Neuronal stem cell (in vitro differentiated cells): ENCODE results near the gene MAGEB3. TPM values are rescaled to one million over a fixed set of nuclear protein-coding genes. Genes with fewer than 3 reads are reported as not detected.

Source experiments
- DNase-seq: peaks from one replicate; pipeline ENCODE4 v3.0.0-alpha.2; 2013; ENCODE audit warnings: low spot score
- H2AFZ ChIP-seq: one replicate; pipeline ENCODE4 v1.6.1; 2013; ENCODE audit warnings: mild to moderate bottlenecking, low read length, inconsistent platforms
- H2AK5ac ChIP-seq: 2 replicates; pipeline ENCODE4 v1.6.1; 2013; ENCODE audit warnings: low read depth, mild to moderate bottlenecking, inconsistent platforms, low read length, moderate library complexity, mixed read lengths
- H2BK120ac ChIP-seq: 2 replicates; pipeline ENCODE4 v1.6.1; 2013; ENCODE audit warnings: low read depth, mild to moderate bottlenecking, inconsistent platforms, low read length, moderate library complexity, mixed read lengths
- H2BK12ac ChIP-seq: one replicate; pipeline ENCODE4 v1.6.1; 2013; ENCODE audit warnings: low read length, inconsistent platforms
- H2BK15ac ChIP-seq: 2 replicates; pipeline ENCODE4 v1.6.1; 2013; ENCODE audit warnings: mild to moderate bottlenecking, low read length, inconsistent platforms, mixed read lengths
- H2BK5ac ChIP-seq: one replicate; pipeline ENCODE4 v1.6.1; 2013; ENCODE audit warnings: inconsistent platforms, mild to moderate bottlenecking, low read length, moderate library complexity
- H3K14ac ChIP-seq: one replicate; pipeline ENCODE4 v1.6.1; 2013; ENCODE audit warnings: low read length, inconsistent platforms
- H3K18ac ChIP-seq: 2 replicates; pipeline ENCODE4 v1.6.1; 2013; ENCODE audit warnings: low read length, inconsistent platforms
- H3K23ac ChIP-seq: 2 replicates; pipeline ENCODE4 v1.6.1; 2013; ENCODE audit warnings: low read depth, mild to moderate bottlenecking, mixed read lengths, low read length, inconsistent platforms; ENCODE audit not compliant: poor library complexity
- H3K27ac ChIP-seq: replicated peaks from 3 replicates; pipeline ENCODE4 v1.5.1; 2013; ENCODE audit warnings: low read length, inconsistent platforms
- H3K27me3 ChIP-seq, 3 experiments: 2 replicates each; pipeline ENCODE4 v1.6.1; 2013; ENCODE audit warnings: low read length in 3 of 3, mild to moderate bottlenecking in 2 of 3, inconsistent platforms in 1 of 3, low read depth in 1 of 3, mixed read lengths in 1 of 3, moderate library complexity in 1 of 3; ENCODE audit not compliant: control insufficient read depth in 3 of 3, insufficient read depth in 3 of 3
- H3K36me3 ChIP-seq, 2 donors: replicated peaks in 1 of 2; 2 replicates each; pipeline ENCODE4 v1.6.1; 2013; ENCODE audit warnings: low read length in 2 of 2; ENCODE audit not compliant: control insufficient read depth in 2 of 2, insufficient read depth in 2 of 2
- H3K4ac ChIP-seq: 2 replicates; pipeline ENCODE4 v1.6.1; 2013; ENCODE audit warnings: inconsistent platforms, mild to moderate bottlenecking, low read length, moderate library complexity
- H3K4me1 ChIP-seq, 2 donors: 1 replicate in 1 of 2; 2 replicates in 1 of 2; pipeline ENCODE4 v1.6.1; 2013; ENCODE audit warnings: low read length in 2 of 2, low read depth in 1 of 2; ENCODE audit not compliant: control insufficient read depth in 2 of 2, insufficient read depth in 1 of 2
- H3K4me2 ChIP-seq: one replicate; pipeline ENCODE4 v1.6.1; 2013; ENCODE audit warnings: mild to moderate bottlenecking, low read length, inconsistent platforms; ENCODE audit not compliant: insufficient read depth, poor library complexity, severe bottlenecking
- H3K4me3 ChIP-seq, 2 donors: 2 replicates each; pipeline ENCODE4 v1.5.1; 2013; ENCODE audit warnings: low read length in 2 of 2, mild to moderate bottlenecking in 2 of 2, inconsistent platforms in 1 of 2, moderate library complexity in 1 of 2
- H3K79me1 ChIP-seq: one replicate; pipeline ENCODE4 v1.6.1; 2013; ENCODE audit warnings: low read depth, mild to moderate bottlenecking, inconsistent platforms, low read length, moderate library complexity
- H3K9ac ChIP-seq: one replicate; pipeline ENCODE4 v1.6.1; 2013; ENCODE audit warnings: mild to moderate bottlenecking, low read depth, low read length, inconsistent platforms; ENCODE audit not compliant: poor library complexity
- H3K9me3 ChIP-seq, 2 donors: replicated peaks in 1 of 2; 2 replicates each; pipeline versions ENCODE3 to v1.6.1; 2013; ENCODE audit warnings: low read length in 2 of 2, mild to moderate bottlenecking in 2 of 2, inconsistent platforms in 1 of 2, low read depth in 1 of 2, mixed read lengths in 1 of 2, moderate library complexity in 1 of 2; ENCODE audit not compliant: control insufficient read depth in 2 of 2, insufficient read depth in 1 of 2
- H4K8ac ChIP-seq: one replicate; pipeline ENCODE4 v1.6.1; 2013; ENCODE audit warnings: low read depth, mild to moderate bottlenecking, inconsistent platforms, low read length, moderate library complexity
- H4K91ac ChIP-seq: one replicate; pipeline ENCODE4 v1.6.1; 2013; ENCODE audit warnings: low read length, low read depth, mild to moderate bottlenecking, inconsistent platforms; ENCODE audit not compliant: poor library complexity
- WGBS, 2 donors: extraction: QIAGEN DNeasy Blood & Tissue Kit; methylation state at CpG; one replicate each; pipeline ENCODE4 v1.1.7; 2013; ENCODE audit warnings: missing lambda C conversion rate in 2 of 2, mixed read lengths in 1 of 2; ENCODE audit not compliant: insufficient read length in 2 of 2, insufficient replicate concordance in 1 of 2; ENCODE audit errors: extremely low coverage in 2 of 2; 5-methylcytosine and 5-hydroxymethylcytosine counted together
- polyA plus RNA-seq, 2 experiments: library from polyadenylated mRNA; stranded (reverse); fragments of 200-250 nt; gene quantifications; one replicate each; pipeline ENCODE4 v1.2.3, GENCODE V29; 2013

The MAGEB3 gene
- polyA plus RNA-seq (2013, experiment 1 of 2), result not detected
- polyA plus RNA-seq (2013, experiment 2 of 2), result not detected

- Histone ChIP-seq H3K36me3 (no peaks in the 10 kb centered on the region), H4K8ac (no peak within 1 kb of the TSS), H3K23ac (no peak within 1 kb of the TSS), H3K27me3 (no peaks in the 10 kb centered on the region), H3K14ac (no peak within 1 kb of the TSS), H2BK12ac (no peak within 1 kb of the TSS), H2AK5ac (no peak within 1 kb of the TSS), H3K4me2 (no peak within 1 kb of the TSS), H3K4ac (no peak within 1 kb of the TSS), H3K18ac (no peak within 1 kb of the TSS), H3K4me3 (no peak within 1 kb of the TSS), H3K27ac (no peak within 1 kb of the TSS), H2BK5ac (no peak within 1 kb of the TSS), H2BK120ac (no peak within 1 kb of the TSS), H3K79me1 (no peaks in the 10 kb centered on the region), H3K9me3 (no peaks in the 10 kb centered on the region), H3K9ac (no peak within 1 kb of the TSS), H3K4me1 (peaks cover 0 to 2% of the 10 kb centered on the region in 2 donors), H4K91ac (no peak within 1 kb of the TSS), H2AFZ (no peak within 1 kb of the TSS), H2BK15ac (no peak within 1 kb of the TSS)
- DNase-seq, result no peak
- no CpG with 5 or more reads among the region's 4 CpGs for WGBS, 2 donors
Observed at GRCh38 chrX:30230395-30230794, at the start of gene MAGEB3. Gene MAGEB3, plus strand, starts transcription at chrX:30230657. Its CDS starts 5,268 bp downstream, at chrX:30235925.

GRCh38 chrX:30181353-30181752 lies 49.1 kb upstream of the MAGEB3 start:
- Histone ChIP-seq H3K36me3 (no peaks in the 10 kb centered on the region), H2AK5ac (no peak overlapping the region), H2AFZ (no peak overlapping the region), H3K4ac (no peak overlapping the region), H3K27ac (no peak overlapping the region), H3K23ac (no peak overlapping the region), H3K9me3 (no peaks in the 10 kb centered on the region), H4K8ac (no peak overlapping the region), H3K4me1 (no peaks in the 10 kb centered on the region), H3K4me2 (no peak overlapping the region), H3K4me3 (no peak overlapping the region), H3K9ac (no peak overlapping the region), H3K27me3 (peaks cover 0 to 4% (median 0%) of the 10 kb centered on the region in 3 experiments), H3K79me1 (no peaks in the 10 kb centered on the region), H3K18ac (no peak overlapping the region), H2BK120ac (no peak overlapping the region), H3K14ac (no peak overlapping the region), H4K91ac (no peak overlapping the region), H2BK5ac (no peak overlapping the region), H2BK15ac (no peak overlapping the region), H2BK12ac (no peak overlapping the region)
- WGBS, 2 donors, result no CpG with 5 or more reads among the region's 1 CpG
- DNase-seq, result no peak

DNA sequence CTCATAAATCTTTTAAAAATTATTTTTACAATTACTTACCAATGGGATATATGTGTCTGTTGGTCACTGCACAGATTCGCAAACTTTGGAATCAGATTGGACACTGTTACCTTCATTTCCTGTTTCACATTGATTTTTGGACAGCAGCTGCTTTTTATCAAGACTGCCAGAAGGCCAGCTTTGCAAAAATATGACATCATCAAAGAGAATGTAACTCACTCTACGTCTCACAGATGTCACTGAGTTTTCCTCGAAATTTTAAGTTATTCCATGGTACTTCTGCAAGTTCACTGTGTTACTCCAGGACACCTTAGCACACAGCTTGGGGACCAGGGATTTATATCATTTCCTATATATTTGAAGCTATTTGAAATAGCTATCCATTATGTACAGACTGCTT lies 46.9 kb upstream of the MAGEB3 start:
- H3K4me2 ChIP-seq, result no peak overlapping the region
- no peak overlapping the region for H3K4me3 ChIP-seq
- H3K18ac ChIP-seq, result no peak overlapping the region
- H2BK15ac ChIP-seq, result no peak overlapping the region
- no peak overlapping the region for H3K23ac ChIP-seq
- no peak overlapping the region for H3K27ac ChIP-seq
- no peak overlapping the region for H4K91ac ChIP-seq
- no peaks in the 10 kb centered on the region for H3K4me1 ChIP-seq
- no peak overlapping the region for H3K9ac ChIP-seq
- no peak overlapping the region for H2BK12ac ChIP-seq
- WGBS, 2 donors, result no CpG with 5 or more reads among the region's 3 CpGs
- no peaks in the 10 kb centered on the region for H3K9me3 ChIP-seq
- peaks cover 0 to 4% (median 0%) of the 10 kb centered on the region in 3 experiments for H3K27me3 ChIP-seq
- no peak for DNase-seq
- no peak overlapping the region for H2BK120ac ChIP-seq
- no peak overlapping the region for H4K8ac ChIP-seq
- no peak overlapping the region for H2BK5ac ChIP-seq
- H2AFZ ChIP-seq, result no peak overlapping the region
- no peak overlapping the region for H3K14ac ChIP-seq
- H3K36me3 ChIP-seq, result no peaks in the 10 kb centered on the region
- no peak overlapping the region for H3K4ac ChIP-seq
- H2AK5ac ChIP-seq, result no peak overlapping the region
- no peaks in the 10 kb centered on the region for H3K79me1 ChIP-seq

GRCh38 chrX:30190426-30190825 lies 40.0 kb upstream of the MAGEB3 start:
- Histone ChIP-seq H2AFZ (no peak overlapping the region), H3K4me3 (no peak overlapping the region), H2AK5ac (no peak overlapping the region), H3K79me1 (no peaks in the 10 kb centered on the region), H3K18ac (no peak overlapping the region), H3K27me3 (peaks cover 0 to 3% (median 0%) of the 10 kb centered on the region in 3 experiments), H3K9ac (no peak overlapping the region), H2BK12ac (no peak overlapping the region), H2BK5ac (no peak overlapping the region), H3K23ac (no peak overlapping the region), H3K4ac (no peak overlapping the region), H3K4me1 (no peaks in the 10 kb centered on the region), H3K9me3 (no peaks in the 10 kb centered on the region), H3K14ac (no peak overlapping the region), H4K91ac (no peak overlapping the region), H3K27ac (no peak overlapping the region), H3K4me2 (no peak overlapping the region), H3K36me3 (no peaks in the 10 kb centered on the region), H2BK15ac (no peak overlapping the region), H2BK120ac (no peak overlapping the region), H4K8ac (no peak overlapping the region)
- no CpG with 5 or more reads among the region's 2 CpGs for WGBS, 2 donors
- no peak for DNase-seq
